CD4-positive, alpha-beta T cell treated with Interleukin-15 for 1 hour (primary cell): Measurements from ENCODE around the gene RDX.
"Not testable (repeated sequence)": the region's sequence is repeated elsewhere in the genome, so short reads cannot be mapped to it uniquely, and the experiment has no call there.

Experiments
- DNase-seq: peaks from one replicate; pipeline ENCODE4 v3.0.0-alpha.2; 2020

Gene RDX

DNA sequence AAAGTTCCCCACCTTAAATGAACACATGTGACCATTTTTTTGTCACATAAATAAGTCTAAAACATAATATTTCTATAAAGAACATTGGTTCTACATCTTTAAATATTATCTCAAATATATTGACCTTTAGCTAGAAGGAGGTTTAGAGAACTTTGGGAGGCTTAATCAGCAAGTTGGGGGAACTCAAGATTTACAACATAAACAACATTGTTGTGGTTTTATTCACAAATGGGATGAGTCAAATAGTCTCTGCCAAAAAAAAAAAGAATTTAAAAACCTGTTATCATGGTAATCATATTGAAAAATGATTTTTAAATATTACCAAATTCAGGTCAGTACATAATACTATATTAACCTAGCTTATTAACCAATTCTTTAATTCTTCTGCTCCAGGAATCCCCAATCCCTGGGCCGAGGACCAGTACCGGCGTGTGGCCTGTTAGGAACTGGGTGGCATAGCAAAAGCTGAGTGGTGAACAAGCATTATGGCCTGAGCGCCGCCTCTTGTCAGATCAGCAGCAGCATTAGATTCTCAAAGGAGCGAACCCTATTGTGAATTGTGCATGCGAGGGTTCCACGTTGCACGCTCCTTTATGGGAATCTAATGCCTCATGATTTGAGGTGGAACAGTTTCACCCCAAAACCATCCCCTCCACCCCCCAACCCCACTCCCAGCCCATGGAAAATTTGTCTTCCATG is 98.2 kb downstream of the RDX start:
- DNase-seq = no peak

GRCh38 chr11:110196884-110197420 is 99.5 kb downstream of the RDX start:
- no peak for DNase-seq

GRCh38 chr11:110196241-110196754 is 100.1 kb downstream of the RDX start:
- no peak for DNase-seq

GRCh38 chr11:110194211-110194766 is 102.1 kb downstream of the RDX start:
- DNase-seq = not testable (repeated sequence)

GRCh38 chr11:110192604-110193282 is 103.7 kb downstream of the RDX start:
- not testable (repeated sequence) for DNase-seq

GRCh38 chr11:110190885-110191284 is 105.5 kb downstream of the RDX start:
- no peak for DNase-seq

DNA sequence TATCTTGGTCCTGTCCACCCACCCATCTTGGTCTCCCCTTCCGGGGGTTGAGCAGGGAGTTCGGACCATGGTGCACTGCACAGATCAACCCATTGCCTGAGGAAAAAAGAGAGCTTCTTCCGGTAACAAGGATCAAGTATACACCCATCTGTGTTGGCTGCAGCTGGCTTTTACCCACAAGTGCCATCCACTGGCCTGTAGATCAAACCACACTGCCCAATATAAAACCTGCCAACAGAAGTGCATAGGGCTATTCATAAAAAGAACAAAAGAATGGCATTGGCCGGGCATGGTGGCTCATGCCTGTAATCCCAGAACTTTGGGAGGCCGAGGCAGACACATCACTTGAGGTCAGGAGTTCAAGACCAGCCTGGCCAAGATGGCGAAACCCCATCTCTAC is 108.7 kb downstream of the RDX start:
- DNase-seq = no peak

DNA sequence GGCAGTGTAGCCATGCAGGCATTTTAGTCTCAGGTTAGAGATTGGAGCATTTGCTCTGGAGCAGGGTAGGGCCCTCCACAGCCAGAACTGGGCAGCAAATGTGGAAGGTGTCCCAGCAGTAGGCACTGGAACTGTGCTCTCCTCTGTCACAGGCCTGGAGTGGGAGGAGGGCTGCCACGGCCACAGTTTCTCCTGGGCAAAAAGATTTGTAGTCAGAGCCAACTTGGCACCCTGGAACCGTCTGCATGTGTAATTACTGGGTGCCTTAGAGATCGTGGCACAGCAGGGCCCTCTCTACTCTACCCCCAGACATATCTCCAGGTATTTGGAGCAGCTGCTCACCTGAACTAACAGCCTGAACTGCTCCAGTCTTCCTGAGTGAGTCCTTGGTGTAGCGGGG is 109.5 kb downstream of the RDX start:
- no peak for DNase-seq

GRCh38 chr11:110186456-110186855 is 110.0 kb downstream of the RDX start:
- no peak for DNase-seq

GRCh38 chr11:110185599-110185998 is 110.8 kb downstream of the RDX start:
- DNase-seq = no peak

DNA sequence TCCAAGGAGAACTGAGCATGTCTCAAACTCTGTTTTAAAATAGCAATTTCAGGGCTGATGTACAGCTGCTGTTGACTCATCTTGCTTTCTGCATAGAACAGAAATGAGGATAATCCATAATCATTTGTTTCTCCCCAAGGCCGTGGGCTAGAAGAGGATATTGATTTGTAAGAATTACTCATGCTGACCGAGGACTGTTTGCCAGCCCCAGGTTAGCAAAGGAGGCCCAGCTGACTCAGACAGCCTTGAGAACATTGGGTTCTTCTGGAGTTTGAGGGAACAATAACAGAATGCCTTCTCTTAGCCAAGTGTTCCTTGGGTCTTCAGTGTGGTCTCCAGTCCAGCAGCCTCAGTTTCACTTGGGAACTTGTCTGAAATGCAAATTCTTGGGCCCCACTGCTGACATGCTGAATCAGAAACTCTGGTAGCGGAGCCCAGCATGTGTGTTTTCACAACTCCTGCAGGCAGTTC is 111.3 kb downstream of the RDX start:
- no peak for DNase-seq

DNA sequence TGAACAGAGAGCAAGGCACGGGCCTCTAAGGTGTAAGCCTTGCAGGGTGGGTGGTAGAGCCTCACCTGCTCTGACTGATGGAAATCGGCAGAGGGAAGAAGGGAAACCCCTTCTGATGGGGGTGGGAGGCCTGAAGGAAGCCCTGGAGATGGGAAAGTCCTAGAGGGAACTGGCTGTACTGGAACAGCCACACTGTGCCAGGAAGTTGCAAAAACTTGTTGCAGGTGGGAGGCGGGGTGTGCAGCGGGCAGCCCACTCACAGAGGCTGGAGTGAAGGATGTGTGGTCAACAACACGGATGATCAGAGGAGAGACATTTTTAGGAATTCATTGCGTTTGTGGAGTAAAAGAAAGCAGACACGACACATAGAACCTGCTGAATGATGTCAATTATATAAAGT is 112.0 kb downstream of the RDX start:
- no peak for DNase-seq

DNA sequence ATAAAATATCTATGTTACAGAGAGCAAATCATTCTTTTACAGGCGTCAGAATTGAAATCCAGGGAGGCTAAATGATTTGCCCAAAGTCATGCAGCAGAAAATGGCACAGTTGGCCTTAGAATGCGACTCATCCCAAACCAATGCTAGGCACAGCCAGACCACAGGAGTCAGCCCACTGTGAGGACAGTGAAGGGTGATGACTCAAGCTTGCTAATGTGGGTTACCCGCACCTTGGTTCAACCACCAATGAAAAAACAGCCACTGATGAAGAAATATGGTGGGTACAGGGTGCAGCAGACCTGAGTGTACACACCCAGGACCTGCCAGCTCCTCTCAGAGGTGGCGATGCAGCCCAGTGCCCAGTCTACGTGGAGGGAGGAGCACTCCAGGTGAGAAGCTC is 113.5 kb downstream of the RDX start:
- no peak for DNase-seq

DNA sequence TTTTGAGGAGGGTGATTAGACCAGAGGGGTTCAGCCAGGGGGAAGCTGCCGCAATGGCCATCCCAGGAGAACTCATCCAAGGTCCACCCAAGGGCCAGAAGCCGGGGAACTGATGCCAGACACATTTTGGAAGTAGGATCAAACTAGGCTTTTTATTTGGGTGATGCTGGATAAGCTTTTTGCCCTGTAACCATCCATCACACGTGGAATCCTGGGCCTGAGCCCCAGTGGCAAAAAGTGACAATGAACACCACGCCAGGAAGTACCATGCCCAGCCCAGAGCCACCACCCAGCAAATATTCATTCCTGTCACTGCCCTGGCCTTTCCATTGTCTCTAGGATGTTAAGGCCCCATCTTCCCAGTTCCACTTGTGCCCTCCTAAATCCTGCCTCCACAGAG is 117.3 kb downstream of the RDX start:
- no peak for DNase-seq

DNA sequence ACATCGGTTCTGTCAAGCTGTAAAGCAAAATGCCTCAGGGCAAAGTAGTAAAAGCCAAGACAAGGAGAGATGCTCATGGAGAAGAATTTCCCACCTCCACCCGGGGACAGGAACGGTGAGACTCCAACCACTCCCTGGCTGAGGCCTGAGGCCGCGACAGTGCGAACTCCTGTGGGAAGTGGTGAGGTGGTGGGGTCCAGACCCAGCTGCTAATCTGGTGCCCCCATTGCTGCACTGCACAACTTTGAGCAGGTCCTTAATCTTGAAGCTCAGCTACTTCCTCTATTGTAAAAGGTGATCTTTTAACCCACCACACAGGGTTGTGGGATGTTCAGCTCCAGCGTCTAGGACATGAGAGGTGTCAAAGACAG is 119.3 kb downstream of the RDX start:
- DNase-seq = no peak

- DNase-seq = no peak
These were observed 119.9 kb downstream of the RDX start for GRCh38 chr11:110176366-110177085.

- no peak for DNase-seq
These were observed 121.6 kb downstream of the RDX start for GRCh38 chr11:110174645-110175310.

- DNase-seq = peak; percentile 38
These were observed 122.4 kb downstream of the RDX start for GRCh38 chr11:110173811-110174644.

DNA sequence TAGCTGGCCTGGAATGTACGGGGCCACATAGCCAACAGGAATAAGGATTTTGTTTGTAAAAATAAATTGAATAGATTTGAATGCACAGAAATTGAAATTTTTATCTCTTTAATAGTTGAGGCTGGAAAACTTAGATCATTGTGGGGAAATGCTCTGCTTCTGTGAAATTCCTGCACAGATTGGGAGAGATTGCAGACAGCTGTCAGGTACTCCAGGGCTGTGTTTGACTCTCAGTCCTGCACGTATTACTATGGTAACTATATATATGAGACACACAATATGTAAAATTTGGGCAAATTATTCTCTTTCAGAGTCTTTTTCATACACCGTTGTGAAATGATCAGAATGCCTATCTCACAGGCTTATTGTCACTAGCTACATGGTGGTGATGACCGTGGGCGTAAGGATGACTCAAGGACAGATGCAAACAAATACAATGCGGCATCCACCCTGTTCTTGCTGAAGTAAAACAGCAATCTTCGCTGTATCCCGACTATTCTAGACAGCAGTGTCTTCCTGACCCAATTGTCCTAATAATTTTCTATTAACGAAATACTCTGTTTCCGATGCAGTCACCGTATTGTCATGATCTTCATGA is 123.8 kb downstream of the RDX start:
- no peak for DNase-seq

DNA sequence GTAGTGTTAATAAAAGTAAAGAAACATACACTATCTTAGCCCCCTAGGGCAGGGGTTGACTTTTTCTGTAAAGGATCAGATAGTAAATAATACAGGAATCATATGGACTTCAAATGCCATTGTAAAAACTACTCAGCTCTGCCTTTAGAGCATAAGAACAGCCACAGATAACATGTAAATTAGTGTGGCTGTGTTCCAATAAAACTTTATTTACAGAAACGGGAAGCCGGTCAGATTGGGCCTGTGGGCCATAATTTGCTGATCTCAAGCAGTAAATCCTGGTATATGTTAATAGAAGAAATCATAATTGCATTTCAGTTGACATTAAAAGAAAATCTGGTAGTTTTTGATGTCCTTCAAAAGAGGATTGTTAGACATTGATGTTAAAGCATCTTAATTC is 126.7 kb downstream of the RDX start:
- DNase-seq = no peak
